ENCODE measurements around the gene RNF223. TPM values are rescaled to one million over a fixed set of nuclear protein-coding genes. Genes with fewer than 3 reads are reported as not detected.
A peak's percentile ranks its signal among the peaks of the same experiment; 100 is the strongest.

RNF223 gene
- total RNA-seq, 1 donor from 2014 or later: not detected

- H3K4me1 Mint-ChIP-seq (ENCODE audit: low read depth, unreplicated experiment): peaks cover 11% of the 10 kb centered on the region
- peaks cover 5% of the 10 kb centered on the region for H3K27me3 Mint-ChIP-seq (ENCODE audit: unreplicated experiment)
- H3K4me3 Mint-ChIP-seq (ENCODE audit: unreplicated experiment): no peak overlapping the region
- no peak for TF ChIP-seq CTCF (IDR thresholded peaks at IDR 0.05; ENCODE audit: partially characterized antibody, unreplicated experiment)
- no peak overlapping the region for H3K27ac Mint-ChIP-seq (ENCODE audit: unreplicated experiment)
- peaks cover 13% of the 10 kb centered on the region for H3K9me3 Mint-ChIP-seq (ENCODE audit: unreplicated experiment)
- H3K36me3 Mint-ChIP-seq (ENCODE audit: unreplicated experiment): no peaks in the 10 kb centered on the region
- no peak for DNase-seq
Measured at GRCh38 chr1:1024149-1024770, 49.8 kb downstream of the RNF223 start.

GRCh38 chr1:1023700-1024099, 50.4 kb downstream of the RNF223 start:
- Mint-ChIP-seq H3K36me3 (ENCODE audit: unreplicated experiment) (no peaks in the 10 kb centered on the region), H3K27me3 (ENCODE audit: unreplicated experiment) (peaks cover 5% of the 10 kb centered on the region), H3K9me3 (ENCODE audit: unreplicated experiment) (peaks cover 13% of the 10 kb centered on the region), H3K27ac (ENCODE audit: unreplicated experiment) (no peak overlapping the region), H3K4me3 (ENCODE audit: unreplicated experiment) (no peak overlapping the region), H3K4me1 (ENCODE audit: low read depth, unreplicated experiment) (peaks cover 11% of the 10 kb centered on the region)
- TF ChIP-seq CTCF (IDR thresholded peaks at IDR 0.05; ENCODE audit: partially characterized antibody, unreplicated experiment): no peak
- peak; percentile 14 for DNase-seq

GRCh38 chr1:1022302-1023009, 51.6 kb downstream of the RNF223 start:
- peaks cover 6% of the 10 kb centered on the region for H3K27me3 Mint-ChIP-seq (ENCODE audit: unreplicated experiment)
- peaks cover 14% of the 10 kb centered on the region for H3K9me3 Mint-ChIP-seq (ENCODE audit: unreplicated experiment)
- peaks cover 11% of the 10 kb centered on the region for H3K4me1 Mint-ChIP-seq (ENCODE audit: low read depth, unreplicated experiment)
- peak overlapping the region; percentile 85 for H3K4me3 Mint-ChIP-seq (ENCODE audit: unreplicated experiment)
- no peak for TF ChIP-seq CTCF (IDR thresholded peaks at IDR 0.05; ENCODE audit: partially characterized antibody, unreplicated experiment)
- peak overlapping the region; percentile 22 for H3K27ac Mint-ChIP-seq (ENCODE audit: unreplicated experiment)
- DNase-seq: peak; percentile 22
- no peaks in the 10 kb centered on the region for H3K36me3 Mint-ChIP-seq (ENCODE audit: unreplicated experiment)

GRCh38 chr1:1021920-1022259, 52.2 kb downstream of the RNF223 start:
- peak overlapping the region; percentile 85 for H3K4me3 Mint-ChIP-seq (ENCODE audit: unreplicated experiment)
- H3K9me3 Mint-ChIP-seq (ENCODE audit: unreplicated experiment): peaks cover 17% of the 10 kb centered on the region
- DNase-seq: peak; percentile 12
- TF ChIP-seq CTCF (IDR thresholded peaks at IDR 0.05; ENCODE audit: partially characterized antibody, unreplicated experiment): no peak
- peaks cover 15% of the 10 kb centered on the region for H3K4me1 Mint-ChIP-seq (ENCODE audit: low read depth, unreplicated experiment)
- H3K27me3 Mint-ChIP-seq (ENCODE audit: unreplicated experiment): peaks cover 7% of the 10 kb centered on the region
- H3K36me3 Mint-ChIP-seq (ENCODE audit: unreplicated experiment): no peaks in the 10 kb centered on the region
- no peak overlapping the region for H3K27ac Mint-ChIP-seq (ENCODE audit: unreplicated experiment)
